ENCODE results near the gene PHAX.
"Not testable (repeated sequence)": the region's sequence is repeated elsewhere in the genome, so short reads cannot be mapped to it uniquely, and the experiment has no call there.

PHAX gene, protein sequence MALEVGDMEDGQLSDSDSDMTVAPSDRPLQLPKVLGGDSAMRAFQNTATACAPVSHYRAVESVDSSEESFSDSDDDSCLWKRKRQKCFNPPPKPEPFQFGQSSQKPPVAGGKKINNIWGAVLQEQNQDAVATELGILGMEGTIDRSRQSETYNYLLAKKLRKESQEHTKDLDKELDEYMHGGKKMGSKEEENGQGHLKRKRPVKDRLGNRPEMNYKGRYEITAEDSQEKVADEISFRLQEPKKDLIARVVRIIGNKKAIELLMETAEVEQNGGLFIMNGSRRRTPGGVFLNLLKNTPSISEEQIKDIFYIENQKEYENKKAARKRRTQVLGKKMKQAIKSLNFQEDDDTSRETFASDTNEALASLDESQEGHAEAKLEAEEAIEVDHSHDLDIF

DNA sequence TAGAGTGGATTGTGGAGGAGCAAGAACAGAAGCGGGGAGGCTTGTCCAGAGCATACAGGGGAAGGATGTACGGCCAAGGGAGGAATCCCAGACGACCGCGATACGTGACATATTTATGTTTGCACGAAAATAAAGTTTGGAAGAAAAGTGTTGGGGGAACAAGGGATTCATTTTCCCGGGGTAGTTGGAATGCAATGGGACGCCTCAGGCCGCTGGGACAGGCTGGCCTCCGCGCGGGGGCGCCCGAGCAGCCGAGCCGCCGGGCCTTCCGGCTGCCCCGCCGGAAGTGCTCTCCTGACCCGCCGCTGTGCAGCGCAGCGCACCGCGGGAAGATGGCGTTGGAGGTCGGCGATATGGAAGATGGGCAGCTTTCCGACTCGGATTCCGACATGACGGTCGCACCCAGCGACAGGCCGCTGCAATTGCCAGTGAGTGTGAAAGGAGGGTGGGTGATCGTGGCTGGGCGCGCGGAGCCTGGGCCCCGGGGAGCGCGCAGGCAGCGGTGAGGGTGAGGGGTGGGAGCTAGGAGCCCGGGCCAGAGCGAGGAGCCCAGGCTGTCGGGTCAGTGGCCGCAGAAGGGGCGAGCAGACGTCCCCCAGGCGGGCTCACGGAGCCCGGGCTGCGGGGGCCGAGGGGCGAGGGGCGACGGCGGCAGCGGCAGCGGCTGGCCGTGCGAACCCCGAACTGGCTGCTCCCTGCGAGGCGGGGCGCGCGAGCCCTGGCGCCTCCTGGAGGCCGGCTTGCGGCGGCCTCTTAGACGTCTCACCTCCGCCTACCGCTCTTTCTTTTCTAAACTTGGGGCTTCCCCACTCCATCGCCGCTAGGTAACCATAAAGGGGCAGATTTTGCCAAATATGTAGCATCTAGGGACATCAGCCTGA is at the start of gene PHAX:
Gene PHAX, plus strand, starts transcription at position 317 of the 881 bp plus-strand sequence. Its CDS starts 16 bp downstream, at position 333.
- peak; percentile 33 for DNase-seq

DNA sequence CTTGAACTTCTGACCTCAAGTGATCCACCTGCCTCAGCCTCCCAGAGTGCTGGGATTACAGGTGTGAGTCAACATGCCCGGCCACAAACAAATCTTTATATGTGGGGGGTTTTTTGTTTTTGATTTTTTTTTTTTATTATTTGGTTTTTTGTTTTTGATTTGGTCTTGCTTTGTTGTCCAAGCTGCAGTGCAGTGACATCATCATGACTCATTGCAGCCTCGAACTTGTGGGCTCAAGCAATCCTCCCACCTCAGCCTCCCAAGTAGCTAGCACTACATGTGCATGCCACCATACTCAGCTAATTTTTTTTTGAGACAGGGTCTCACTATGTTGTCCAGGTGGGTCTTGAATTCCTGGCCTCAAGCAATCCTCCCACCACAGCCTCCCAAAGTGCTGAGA is 48.1 kb upstream of the PHAX start:
- no peak for DNase-seq

DNA sequence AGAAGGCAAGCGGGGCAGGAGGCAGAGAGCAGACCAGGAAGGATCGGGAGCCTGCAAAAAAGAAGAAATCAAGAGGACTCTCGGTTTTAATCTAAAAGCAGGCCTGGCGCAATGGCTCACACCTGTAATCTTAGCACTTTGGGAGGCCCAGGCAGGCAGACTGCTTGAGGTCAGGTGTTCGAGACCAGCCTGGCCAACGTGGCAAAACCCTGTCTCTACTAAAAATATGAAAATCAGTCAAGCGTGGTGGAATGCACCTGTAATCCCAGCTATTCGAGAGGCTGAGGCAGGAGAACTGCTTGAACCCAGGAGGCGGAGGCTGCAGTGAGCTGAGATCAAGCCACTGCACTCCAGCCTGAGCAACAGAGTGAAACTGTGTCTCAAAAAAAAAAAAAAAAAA is 45.6 kb upstream of the PHAX start:
- not testable (repeated sequence) for DNase-seq

DNA sequence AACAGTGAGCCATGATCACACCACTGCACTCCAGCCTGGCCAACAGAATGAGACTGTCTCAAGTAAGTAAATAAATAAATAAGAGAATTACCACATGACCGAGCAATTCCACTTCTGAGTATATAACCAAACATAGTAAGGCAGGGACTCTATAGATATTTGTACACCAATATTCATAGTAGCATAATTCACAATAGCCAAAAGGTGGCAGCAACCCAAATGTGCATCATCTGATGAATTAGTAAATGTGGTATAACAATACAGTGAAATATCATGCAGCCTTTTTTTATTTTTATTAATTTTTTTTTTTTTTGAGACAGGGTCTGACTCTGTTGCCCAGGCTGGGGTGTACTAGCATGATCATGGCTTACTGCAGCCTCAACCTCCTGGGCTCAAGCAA is 38.8 kb upstream of the PHAX start:
- no peak for DNase-seq

DNA sequence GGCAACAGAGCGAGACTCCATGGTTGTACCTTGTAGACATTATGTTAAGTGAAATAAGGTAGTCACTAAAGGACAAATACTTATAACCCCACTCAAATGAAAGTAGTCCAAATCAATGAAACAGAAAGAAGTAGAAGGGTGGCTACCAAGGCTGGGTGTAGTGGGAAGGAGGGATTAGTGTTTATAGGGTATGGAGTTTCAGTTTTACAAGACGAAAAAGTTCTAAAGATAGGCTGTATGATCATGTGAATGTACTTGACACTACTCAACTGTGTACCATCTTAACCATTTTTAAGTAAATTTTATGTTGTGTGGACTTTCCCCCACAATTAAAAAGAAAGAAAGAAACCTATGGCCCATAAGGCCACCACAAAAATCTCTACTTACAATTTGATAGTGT is 37.9 kb upstream of the PHAX start:
- DNase-seq = no peak

DNA sequence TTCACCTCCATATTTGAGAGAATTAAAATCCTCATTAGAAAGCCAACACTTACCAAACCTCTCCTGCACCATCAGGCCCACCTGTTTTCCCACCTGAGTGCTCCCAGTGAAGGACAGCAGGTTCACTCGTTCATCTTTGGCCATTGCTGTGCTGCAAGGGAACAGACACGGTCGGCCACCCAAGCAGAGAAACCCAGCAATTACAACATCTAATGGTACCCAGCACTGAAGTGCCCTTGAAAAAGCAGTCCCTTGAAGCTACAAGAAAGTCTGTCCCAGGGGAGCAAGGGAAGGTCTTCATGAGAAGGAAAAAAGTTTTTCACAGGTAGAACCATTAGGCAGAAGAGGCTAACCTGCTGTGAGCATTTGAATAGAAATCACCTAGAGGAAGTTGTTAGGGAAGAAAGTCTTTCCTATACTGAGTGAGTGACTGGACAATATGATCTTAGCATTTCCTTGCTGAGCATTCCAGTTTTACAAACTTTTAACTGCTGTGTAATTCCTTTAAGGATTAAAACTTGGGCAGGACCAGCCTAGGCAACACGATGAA is 32.5 kb upstream of the PHAX start:
- no peak for DNase-seq

DNA sequence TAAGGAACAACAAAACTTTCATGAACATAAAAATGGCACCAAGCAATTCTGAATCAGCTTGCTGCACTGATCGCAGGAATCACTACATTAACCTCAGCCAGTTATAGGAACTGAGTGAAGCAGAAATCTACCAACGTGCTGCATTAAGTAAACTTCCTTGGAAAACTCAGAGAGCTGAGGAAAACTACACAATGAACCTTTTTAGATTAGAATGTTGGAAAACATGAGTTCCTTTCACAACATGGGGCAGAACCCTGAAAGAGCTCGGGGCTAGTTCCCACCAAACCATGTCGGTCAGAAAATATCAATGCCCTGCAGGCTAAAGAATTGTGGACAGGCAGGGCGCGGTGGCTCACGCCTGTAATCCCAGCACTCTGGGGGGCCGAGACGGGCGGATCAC is 25.1 kb upstream of the PHAX start:
- DNase-seq = no peak

DNA sequence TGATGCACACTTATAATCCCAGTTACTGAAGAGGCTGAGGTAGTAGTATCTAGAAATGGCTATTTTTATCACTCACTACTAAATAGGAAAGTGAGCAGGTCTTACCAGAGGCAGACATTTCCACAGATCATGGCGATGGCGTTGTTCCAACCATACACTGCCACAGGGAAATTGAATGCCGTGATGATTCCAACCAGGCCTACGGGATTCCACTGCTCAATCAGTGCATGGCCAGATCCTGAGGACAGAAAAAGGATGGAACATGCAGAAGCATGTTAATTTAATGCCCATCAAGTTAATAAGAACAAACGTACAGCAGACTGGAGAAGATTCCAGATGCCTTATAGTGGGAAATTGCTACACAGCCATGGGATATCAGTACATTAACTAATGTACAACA is 23.8 kb upstream of the PHAX start:
- no peak for DNase-seq

DNA sequence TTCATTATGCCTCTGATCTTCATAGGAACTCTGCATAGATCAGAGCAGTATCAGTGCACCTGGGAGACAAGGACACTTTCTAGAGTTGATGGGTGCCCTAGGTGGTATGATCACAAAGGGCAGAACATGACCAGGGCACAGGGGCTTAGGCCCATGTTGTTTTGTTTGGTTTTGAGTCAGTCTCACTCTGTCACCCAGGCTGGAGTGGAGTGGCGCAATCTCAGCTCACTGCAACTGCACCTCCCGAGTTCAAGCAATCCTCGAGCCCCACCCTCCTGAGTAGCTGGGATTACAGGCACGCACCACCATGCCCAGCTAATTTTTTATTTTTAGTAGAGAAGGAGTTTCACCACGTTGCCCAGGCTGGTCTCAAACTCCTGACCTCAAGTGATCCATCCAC is 23.3 kb upstream of the PHAX start:
- DNase-seq = no peak

DNA sequence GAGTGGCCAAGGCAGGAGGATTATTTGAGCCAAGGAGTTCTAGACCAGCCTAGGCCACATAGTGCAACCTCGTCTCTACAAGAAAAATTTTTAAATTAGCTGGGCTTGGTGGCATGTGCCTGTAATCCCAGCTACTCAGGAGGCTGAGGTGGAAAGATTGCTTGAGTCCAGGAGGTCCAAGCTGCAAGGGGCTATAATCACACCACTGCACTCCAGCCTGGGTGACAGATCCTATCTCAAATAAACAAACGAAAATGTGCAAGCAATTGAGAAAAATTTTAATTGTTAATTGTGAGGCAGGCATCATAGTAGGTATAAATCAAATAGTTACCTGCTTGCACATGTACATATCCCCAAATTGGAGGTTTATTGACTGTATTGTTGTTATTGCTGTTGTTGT is 21.0 kb upstream of the PHAX start:
- DNase-seq = no peak

DNA sequence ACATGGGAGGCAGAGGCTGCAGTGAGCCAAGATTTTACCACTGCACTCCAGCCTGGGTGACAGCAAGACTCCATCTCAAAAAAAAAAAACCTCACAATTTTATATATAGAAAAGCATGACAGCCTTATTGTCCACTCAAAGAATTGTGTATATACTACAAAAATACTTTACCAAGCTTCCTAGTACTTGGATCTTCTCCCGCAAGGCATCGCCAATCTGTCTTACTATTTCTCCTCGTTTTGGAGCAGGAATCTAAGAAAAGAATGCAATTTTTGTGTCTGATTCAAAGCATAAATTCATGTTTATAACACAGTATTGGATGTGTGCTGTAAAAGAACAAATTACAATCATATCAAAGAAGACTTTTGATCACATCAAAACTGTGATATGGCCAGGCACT is 17.0 kb upstream of the PHAX start:
- DNase-seq = no peak

DNA sequence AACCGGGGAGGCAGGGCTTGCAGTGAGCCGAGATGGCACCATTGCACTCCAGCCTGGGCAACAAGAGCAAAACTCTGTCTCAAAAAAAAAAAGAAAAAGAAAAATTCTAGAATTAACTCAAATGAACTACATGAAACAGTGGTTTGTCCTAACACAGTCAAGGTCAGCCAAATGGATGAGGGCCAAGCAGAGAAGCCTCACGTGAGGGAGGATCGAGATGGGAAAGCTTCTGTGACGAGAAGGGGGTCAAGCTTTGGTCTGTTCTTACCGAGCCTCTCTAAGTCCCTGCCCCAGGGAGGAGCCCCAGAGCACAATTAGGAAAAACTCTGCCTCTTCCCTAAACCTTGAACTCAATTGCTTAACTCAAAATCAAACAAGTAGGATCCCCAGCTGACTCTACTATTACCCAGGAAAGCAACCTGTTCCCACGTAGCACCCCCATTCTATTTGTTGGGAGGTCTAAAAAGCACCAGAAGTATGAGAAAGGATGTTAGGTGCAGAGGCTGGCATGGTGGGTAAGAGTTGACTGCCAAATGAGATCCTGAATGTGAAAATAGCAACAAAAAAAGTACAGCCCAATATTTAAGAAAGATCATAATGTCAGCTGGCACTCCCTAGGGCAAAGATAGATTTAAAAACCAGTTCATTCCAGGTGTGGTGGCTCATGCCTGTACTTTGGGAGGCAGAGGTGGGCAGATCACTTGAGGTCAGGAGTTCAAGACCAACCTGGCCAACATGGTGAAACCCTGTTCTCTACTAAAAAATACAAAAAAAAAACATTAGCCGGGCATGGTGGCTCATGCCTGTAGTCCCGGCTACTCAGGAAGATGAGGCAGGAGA is 13.0 kb upstream of the PHAX start:
- no peak for DNase-seq

DNA sequence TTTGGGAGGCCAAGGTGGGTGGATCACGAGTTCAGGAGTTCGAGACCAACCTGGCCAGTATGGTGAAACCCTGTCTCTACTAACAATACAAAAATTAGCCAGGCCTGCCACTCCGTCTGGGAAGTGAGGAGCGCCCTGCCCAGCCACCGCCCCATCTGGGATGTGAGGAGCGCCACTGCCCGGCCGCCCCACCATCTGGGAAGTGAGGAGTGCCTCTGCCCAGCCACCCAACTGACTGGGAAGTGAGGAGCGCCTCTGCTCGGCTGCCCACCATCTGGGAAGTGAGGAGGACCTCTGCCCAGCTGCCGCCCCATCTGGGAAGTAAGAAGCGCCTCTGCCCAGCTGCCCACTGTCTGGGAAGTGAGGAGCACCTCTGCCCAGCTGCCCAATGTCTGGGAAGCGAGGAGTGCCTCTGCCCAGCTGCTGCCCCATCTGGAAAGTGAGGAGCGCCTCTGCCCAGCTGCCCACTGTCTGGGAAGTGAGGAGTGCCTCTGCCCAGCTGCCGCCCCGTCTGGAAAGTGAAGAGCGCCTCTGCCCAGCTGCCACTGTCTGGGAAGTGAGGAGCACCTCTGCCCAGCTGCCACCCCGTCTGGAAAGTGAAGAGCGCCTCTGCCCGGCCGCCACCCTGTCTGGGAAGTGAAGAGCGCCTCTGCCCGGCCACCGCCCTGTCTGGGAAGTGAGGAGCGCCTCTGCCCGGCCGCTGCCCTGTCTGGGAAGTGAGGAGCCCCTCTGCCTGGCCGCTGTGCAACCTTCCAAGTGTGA is 11.0 kb upstream of the PHAX start:
- DNase-seq = no peak

DNA sequence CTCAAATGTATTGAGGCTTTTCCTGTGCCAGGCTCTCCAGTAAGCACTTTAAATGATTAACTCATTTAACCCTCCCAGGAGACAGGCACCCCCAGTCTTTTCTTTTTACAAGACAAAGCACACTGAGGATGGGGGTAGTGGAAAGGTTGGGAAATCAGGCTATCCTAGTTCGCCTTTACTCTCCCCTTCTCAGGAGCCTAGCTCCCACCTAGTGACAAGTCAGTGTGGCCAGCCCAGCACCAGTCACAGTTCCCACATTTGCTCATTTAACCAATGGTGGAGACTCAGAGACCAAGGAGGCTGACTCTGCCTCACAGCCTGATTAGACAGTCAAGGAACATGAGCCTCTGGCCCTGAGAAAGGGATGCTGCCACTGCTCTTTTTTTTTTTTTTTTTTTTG is 9.2 kb upstream of the PHAX start:
- DNase-seq = no peak

DNA sequence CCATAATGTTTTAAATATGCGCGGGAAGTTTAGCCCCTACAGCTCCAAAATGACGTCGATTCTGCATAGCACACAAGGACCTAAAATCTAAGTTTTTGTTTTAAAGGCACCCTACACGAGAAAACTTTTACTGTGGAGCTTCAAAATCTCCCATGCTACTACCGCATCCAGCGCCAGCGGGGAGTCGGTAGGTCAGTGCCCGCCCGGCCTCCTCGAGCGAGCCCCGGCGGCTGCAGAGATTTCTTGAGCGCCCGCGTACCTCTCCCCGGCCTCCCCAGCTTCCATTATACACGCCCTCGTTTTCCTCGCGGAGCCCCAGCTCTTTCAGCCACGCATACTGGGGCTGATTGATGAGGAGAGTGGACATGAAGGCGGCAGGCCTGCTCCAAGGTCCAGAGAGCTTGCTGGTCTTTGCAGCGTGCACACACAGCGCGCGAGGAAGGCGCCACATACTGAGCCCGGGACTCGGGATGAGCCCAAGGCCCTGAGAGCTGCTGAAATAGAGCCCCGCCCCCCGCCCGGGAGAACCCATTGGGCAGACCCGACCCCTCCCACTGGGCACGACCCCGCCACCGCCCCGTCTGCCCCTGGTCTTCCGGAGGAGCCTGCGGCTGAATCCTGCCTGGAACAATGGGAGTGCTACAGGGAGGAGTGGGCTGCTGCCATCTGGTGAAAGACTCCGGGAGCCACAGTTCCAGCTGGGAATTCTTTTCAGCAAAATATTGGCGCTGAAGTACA is 5.8 kb upstream of the PHAX start, which contains the start of gene ALDH7A1:
Gene ALDH7A1, minus strand, starts transcription at position 472 of the 738 bp plus-strand sequence. Its CDS starts 21 bp downstream, at position 451.
- DNase-seq = peak; percentile 86

DNA sequence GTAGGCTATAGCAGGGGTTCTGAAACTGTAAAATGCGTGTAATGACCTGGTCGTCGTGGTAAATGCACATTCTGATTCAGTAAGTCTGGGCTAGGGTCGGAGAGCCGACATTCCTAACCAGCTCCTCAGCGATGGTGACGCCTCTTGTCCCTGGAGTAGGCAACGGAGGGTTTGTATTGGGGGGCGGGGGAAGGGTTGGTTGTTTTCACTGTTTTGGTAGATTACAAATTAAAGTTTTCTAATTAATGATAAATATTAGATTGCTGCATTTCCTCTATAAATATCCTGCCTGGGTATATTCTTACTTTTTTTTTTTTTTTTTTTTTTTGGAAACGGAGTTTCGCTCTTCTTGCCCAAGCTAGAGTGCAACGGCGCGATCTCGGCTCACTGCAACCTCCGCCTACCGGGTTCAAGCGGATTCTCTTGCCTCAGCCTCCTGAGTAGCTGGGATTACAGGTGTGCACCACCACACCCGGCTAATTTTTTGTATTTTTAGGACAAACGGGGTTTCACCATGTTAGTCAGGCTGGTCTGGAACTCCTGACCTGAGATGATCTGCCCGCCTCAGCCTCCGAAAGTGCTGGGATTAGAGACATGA is 5.2 kb upstream of the PHAX start:
- no peak for DNase-seq

DNA sequence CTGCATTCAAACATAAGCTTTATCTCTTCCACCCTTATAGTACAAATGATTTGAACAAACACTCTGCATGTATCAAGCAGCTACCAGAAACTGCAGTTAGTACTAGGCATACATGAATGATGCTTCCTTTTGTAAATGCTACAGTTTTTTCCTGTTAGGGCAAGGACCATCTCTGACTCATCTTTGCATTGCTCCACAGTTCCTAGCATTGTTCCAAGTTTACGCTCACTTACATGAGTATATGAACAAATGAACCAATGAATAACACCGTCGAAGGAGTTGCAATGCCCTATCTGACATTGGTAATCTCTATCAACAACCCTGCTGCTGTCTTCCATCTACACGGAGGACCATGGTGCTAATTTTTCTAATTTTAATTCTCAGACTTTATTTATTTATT is 3.6 kb upstream of the PHAX start:
- no peak for DNase-seq

DNA sequence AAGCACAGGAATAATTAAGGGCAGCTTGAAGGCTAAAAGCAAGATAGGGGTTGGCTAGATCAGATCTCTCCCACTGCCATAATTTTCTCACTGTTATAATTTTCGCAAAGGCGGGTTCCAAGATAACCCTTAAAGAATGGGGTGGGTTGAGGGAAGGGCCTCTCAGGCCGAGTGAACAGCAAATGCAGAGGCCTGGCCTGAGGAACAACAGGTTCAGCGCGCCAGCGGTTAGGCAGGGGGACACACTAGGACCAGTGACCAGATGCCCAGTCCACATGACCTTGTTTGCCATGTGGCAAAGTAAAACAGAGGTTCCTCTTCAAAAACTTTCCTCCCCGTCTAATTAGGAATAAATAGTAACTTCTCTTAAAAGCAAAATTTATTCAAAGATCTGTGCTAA is 1.2 kb upstream of the PHAX start:
- no peak for DNase-seq

DNA sequence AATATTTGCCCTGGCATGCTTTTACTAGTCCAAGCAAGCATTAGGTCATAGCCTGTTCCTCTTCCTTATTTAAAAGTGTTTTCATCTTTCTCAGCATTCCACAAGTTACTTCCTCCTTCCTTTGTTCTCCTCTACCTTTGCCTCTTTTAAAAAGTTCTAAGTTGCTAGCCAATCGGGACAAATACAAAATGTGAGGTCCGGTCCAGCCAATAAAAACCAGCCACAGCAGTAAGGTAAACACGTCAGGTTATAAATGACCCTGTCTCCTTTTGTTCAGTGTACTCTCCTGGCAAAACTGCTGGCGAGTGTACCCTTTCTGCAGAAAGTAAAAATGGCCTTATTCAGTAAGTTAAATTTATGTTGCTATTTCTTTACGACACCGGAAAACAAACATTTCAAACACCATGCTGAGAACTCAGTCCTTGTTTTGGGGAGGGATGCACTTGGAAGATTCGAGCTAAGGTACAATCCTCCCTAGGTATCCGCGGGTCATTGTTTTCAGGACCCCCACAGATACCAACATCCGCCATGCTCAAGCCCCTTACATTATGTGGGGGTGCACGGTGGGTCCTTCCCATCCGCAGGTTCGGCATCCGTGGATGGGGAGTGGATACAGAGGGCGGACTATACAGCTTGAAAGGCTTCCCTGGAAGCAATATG is 646 bp upstream of the PHAX start:
- not testable (repeated sequence) for DNase-seq

DNA sequence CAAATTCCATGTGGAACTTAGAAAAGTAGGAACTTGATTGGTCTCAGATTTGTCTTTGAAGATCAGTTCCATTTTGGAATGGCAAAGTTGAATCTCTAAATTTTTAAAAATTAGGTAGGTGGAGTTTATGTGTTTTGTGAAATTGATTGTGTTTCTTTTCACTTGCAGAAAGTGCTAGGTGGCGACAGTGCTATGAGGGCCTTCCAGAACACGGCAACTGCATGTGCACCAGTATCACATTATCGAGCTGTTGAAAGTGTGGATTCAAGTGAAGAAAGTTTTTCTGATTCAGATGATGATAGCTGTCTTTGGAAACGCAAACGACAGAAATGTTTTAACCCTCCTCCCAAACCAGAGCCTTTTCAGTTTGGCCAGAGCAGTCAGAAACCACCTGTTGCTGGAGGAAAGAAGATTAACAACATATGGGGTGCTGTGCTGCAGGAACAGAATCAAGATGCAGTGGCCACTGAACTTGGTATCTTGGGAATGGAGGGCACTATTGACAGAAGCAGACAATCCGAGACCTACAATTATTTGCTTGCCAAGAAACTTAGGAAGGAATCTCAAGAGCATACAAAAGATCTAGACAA is 2.8 kb downstream of the PHAX start:
- DNase-seq = no peak

Measured in NCI-H526 treated with DMSO at 0.1 percent for 48 hours (cell line).